Esophagus muscularis mucosa (tissue), 3 donors: ENCODE data around the gene CACNA2D3.

ENCODE experiments used
- CTCF ChIP-seq, 3 experiments: fragments of 200-600 bp in 2 of 3; fragments of 450-650 bp in 1 of 3; sonication (generic) in 2 of 3; IDR thresholded peaks; one replicate each; pipeline ENCODE4 v1.5.1; 2017 to 2019; ENCODE audit warnings: antibody characterized with exemption in 3 of 3, mild to moderate bottlenecking in 2 of 3, moderate library complexity in 1 of 3
- POLR2A ChIP-seq: fragments of 450-650 bp; IDR thresholded peaks from one replicate; pipeline ENCODE4 v1.6.1; 2017; ENCODE audit warnings: antibody characterized with exemption, moderate library complexity, mild to moderate bottlenecking, low read depth

- TF ChIP-seq CTCF (IDR thresholded peaks at IDR 0.05) (no peak), POLR2A (no peak)
These were observed 43.0 kb upstream of the CACNA2D3 start for GRCh38 chr3:54079314-54079713.
